Uterus (tissue), 2 donors: ENCODE data around the gene LRIG1.

Experiments used
- CTCF ChIP-seq, 4 experiments: fragments of 200-600 bp in 2 of 4; fragments of 450-650 bp in 2 of 4; sonication (generic) in 2 of 4; IDR thresholded peaks; one replicate each; pipeline ENCODE4 v1.5.1; 2016 to 2019; ENCODE audit warnings: antibody characterized with exemption in 4 of 4, mild to moderate bottlenecking in 2 of 4, moderate library complexity in 1 of 4
- POLR2A ChIP-seq, 2 donors: fragments of 450-650 bp; IDR thresholded peaks; one replicate each; pipeline ENCODE4 v1.6.1; 2016; ENCODE audit warnings: antibody characterized with exemption in 2 of 2, mild to moderate bottlenecking in 1 of 2, moderate library complexity in 1 of 2

GRCh38 chr3:66486646-66487045 lies 14.2 kb downstream of the LRIG1 start:
- TF ChIP-seq CTCF (IDR thresholded peaks at IDR 0.05) (no peak), POLR2A (IDR thresholded peaks at IDR 0.05) (no peak)
